Measurements from ENCODE around the gene BABAM2.
"Not testable (repeated sequence)": the region's sequence is repeated elsewhere in the genome, so short reads cannot be mapped to it uniquely, and the experiment has no call there.

Gene BABAM2

DNA sequence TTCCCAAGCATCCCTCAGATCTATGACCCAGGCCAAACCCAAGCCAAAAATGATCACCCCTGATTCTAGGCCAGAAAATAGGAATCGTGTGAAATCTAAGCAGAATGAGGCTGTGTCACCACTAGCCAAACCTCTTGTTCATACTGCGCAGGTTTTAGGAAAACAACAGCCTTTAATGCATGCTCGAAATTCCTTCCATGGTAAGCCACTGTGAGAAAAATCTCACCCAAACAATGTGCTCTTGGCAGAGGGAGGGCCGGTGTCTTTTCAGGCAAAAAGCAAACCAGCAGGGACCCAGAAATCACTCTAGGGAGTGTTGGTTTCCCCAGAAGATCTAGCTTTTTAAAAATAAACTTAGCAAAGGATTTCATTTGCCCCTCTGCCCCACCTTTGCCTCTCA is 430.9 kb downstream of the BABAM2 start:
- no peak for DNase-seq

DNA sequence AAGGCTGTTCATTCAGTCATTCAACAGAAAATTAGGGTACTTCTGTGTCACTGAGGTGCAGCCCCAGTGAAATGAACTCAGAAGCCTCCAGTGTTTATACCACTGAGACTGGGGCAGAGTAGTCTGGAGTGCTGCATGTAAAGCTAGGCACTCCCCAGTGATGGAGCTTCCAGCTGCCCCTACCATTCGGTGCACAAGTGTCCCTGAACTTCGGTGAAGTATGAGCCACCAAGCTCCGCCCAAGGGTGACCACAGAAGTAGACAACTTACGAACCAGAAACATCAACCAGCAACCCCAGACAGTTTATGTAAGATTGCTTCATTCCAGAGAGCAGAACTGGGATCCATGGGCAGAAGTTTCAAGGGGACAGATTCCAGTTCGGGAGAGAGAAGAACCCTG is 431.5 kb downstream of the BABAM2 start:
- no peak for DNase-seq

DNA sequence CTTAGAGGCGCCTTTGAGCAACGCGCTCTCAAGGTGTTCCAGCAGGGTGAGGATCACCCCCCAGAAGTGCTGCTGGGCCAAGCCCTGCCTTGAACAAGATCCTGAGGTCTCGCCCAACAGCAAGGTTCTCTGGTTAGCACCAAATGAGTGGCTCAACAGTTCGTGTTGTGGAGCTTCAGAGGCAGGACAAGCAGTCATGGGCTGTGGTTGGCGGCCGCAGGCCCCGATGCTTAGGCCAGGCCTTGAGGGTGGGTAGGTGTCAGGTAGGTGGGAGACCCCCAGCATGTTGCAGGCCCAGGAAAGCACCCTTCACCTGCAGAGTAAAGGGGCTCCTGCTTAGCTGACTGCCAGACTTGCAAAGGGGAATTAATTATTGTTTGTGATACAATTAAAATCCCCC is 431.9 kb downstream of the BABAM2 start:
- no peak for DNase-seq

DNA sequence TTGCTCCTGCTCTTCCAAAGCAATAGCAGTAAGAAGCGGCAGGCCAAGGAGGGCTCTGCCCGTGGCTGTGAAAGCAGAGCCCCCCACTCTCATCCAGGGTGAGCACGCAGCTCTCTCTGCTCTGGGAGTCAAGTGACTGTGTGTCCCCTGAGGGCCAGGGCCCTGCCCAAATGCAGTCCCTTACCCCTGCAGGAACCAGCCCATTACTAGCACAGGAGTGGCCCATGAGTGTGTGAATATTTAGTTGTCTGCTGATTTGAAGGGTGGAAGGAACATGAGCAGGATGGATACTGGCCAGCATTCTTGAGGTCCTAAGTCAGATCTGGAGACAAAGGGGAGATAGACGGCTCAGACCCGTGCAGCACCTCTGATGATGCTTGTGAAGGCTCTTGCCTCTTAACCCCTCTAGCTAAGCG is 432.5 kb downstream of the BABAM2 start:
- DNase-seq = no peak

DNA sequence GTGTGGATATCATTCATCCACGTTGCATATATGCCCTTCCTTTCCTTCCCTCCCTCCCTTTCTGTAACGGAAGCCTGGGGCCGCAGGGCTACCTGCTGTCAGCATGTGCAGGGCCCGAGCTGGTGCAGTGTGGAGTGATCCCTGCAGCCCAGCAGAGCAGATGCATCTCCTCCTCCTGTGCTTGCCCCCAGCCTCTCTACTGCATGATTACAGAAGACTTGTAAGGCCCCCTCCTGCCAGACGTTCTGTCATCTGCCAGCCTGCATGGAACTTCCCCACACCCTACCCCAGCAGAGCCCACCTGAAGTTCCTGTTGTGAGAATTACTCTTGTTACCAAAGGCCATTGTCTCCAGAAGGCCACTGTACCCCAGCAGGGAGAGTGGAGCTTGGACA is 434.6 kb downstream of the BABAM2 start:
- DNase-seq = no peak

DNA sequence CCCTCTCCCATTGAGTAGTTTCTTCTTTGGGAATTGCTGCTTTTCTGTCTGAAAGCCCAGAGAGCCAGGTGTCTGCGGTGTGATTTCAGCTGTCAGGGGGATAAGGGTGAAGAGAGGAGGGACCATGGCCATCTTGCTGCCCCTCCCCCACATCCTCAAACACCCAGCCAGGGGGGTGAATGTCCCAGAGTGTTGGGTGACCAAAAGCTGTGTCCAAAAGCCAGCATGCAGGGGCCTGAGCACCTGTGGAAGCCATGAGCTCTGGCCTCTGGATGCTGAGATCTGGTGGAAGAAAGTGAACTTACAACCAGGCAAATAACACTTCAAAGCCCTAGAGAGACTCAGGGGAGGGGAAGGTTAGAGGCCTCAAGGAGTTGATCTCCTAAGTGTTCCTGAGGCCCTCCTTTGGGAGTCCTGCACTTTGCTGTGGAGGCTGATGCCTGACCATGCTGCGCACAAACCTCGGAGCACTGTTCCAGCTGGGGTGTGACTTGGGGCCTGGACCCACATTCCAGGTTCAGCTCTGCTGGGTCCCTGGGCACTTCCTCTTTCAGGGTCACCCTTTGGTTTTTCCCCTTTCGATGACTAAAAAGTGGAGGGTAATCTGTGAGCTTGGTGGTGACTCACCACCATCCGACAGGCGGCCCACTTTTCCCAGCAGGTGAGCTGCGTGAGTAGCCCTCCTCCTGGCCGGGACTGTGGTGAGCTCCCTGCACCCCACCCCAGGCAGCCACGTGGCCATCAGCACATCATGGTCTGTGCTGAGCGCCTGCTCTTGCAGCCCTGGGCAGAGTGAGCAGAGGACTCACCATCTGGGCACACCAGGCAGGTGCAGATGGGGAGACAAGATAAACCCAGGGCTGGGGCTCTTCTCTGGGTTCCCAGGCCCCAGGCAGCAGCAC is 435.3 kb downstream of the BABAM2 start:
- DNase-seq = no peak

DNA sequence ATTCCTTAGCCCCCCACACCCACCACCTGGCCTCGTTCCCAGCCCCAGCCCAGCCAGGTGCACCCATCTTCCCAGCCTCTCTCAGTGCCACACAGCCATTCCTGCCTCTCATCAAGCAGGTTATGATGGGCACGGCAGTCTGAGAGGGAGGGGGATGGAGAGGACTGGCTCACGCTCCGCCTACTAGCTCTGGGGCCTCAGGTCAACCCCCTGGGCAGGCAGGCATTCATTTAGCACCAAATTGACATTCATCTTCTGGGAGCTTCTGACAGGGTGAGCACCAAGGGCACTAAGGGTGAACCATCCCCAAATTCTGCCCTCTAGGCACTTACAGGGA is 435.9 kb downstream of the BABAM2 start:
- no peak for DNase-seq

DNA sequence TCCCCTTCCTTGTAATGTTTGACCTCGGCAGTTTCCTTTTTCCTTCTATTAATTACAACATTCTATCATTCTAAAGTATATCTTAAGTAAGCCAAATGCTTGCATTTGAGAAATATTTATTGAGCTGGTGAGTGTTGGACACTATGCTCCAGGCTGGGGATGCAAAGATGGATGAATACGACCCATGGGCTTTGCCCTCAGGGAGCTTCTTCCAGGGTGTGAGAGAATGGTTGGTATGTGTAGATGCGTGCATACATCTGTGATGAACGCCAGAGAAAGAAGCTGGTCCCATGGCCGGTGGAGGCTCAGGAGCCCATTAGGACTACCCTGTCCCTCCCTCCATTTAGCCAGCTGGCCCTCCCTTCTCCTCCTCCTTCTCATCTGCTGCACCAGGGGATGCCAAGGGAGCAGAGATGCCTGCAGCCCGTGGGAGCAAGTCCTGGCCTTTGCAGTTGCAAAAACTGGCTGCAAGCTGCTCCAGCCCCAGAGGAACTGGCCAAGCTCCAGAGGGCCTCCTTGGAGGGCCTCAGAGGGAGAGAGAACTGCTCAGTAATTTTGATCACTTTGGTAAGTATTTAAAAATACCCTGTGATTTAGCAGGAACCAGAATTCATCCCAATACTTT is 436.5 kb downstream of the BABAM2 start:
- DNase-seq = no peak

DNA sequence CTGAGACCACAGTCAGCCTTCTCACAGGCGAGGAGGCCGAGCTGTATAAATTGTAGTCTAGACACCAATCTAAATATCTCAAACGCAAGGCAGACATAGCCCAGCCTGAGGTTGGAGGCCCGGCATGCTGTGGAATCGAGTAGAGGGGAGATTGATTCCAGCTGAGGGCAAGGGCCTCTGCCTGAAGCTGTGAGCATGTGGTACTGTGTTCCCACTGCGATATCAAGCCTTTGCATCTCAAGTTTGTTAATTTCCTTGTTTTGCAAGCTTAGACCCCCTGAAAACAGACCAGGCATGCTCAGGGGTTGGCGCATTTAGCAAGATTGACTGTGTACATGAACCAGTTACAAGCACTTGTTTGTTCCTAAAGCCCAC is 437.0 kb downstream of the BABAM2 start:
- no peak for DNase-seq

DNA sequence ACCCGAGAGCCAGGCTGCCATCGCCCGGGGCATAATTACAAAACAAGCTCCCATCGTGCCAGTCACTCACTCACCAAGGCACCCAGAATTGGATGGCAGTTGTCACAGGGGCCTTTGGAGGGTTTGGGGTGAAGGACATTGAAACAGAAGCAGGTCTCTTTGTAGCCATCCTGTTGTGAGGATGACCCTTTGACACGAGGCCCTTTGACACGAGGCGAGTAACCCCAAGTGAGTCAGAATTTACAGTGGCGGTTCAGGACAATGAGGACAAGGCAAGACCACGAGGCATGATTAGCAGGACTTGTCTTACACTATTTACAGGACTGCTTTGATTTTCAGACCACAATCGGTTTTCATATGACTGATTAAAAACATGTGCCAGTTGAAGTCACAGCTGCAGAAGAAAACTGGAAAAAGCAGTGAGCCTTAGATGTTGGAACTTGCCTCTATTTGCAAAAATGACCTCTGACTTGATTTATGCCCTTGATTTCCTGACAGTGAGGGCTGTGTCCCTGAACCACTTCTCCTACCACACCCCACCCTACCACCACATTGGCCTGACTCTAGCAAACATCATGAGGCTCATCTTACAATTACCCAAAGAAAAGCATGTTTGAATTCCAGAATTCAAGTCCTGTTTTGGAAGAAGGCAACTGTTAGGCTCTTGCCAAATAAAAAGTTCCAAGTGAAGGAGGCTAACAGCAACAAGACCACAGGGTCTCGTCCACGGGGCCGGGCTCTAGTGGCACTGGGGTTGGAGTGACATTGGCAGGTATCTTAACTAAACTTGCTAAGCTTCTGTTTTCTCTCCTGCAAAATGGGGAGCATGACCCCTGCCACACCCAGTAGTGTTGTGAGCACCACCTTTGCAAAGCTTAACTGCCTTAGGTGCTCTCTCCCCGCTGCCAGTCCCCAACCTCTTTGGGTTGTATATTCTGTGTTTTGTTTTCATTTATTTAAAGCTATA is 437.7 kb downstream of the BABAM2 start:
- DNase-seq = no peak

DNA sequence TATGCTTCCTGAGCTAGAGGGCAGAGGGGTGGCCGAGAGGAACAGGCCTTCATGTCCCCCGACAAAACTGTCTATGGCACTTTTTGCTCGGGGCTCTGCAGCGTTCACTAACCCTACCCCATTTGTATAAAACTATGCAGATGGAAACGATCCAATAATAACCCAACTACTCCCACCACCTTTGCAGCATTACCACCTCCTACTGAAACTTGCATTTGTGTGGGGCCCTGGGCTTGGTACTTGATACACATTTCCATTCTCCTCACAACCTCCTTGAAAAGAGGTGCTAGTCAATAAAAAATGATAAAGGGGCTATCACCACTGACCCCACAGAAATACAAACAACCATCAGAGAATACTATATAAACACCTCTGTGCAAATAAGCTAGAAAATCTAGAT is 438.7 kb downstream of the BABAM2 start:
- no peak for DNase-seq

DNA sequence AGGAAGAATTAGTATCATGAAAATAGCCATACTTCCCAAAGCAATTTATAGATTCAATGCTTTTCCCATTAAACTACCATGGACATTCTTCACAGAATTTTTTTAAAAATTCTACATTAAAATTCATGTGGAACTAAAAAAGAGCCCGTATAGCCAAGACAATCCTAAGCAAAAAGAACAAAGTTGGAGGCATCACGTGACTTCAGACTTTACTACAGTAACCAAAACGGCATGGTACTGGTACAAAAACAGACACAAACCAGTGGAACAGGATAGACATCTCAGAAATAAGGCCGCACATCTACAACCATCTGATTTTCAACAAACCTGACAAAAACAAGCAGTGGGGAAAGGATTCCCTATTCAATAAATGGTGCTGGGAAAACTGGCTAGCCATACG is 440.2 kb downstream of the BABAM2 start:
- not testable (repeated sequence) for DNase-seq

DNA sequence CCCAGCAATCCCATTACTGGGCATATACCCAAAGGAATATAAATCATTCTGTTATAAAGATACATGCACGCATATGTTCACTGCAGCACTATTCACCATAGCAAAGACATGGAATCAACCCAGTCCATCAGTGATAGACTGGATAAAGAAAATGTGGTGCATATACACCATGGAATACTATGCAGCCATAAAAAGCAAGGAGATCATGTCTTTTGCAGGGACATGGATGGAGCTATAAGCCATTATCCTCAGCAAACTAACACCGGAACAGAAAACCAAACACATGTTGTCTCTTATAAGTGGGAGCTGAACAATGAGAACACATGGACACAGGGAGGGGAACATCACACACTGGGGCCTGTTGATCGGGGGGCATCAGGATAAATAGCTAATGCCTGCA is 441.3 kb downstream of the BABAM2 start:
- DNase-seq = not testable (repeated sequence)

DNA sequence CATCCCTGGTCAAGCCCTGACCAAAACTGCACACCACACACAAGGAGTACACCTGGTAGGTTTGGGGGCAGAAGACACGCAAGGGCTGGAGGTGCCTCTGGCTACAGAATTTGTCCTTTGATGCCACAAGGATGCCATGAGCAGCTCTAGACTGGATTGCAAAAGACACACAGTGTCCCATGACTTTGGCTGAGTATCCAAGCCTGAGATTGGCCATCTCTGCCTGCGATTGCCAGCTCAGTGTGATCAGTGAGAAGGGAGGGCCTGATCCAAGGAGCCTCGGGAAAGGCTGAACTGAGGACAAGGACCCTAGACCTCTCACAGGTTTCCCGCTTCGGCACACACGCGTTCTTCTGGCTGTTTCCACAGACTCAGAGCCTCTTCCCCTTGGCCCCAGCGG is 442.2 kb downstream of the BABAM2 start:
- no peak for DNase-seq

DNA sequence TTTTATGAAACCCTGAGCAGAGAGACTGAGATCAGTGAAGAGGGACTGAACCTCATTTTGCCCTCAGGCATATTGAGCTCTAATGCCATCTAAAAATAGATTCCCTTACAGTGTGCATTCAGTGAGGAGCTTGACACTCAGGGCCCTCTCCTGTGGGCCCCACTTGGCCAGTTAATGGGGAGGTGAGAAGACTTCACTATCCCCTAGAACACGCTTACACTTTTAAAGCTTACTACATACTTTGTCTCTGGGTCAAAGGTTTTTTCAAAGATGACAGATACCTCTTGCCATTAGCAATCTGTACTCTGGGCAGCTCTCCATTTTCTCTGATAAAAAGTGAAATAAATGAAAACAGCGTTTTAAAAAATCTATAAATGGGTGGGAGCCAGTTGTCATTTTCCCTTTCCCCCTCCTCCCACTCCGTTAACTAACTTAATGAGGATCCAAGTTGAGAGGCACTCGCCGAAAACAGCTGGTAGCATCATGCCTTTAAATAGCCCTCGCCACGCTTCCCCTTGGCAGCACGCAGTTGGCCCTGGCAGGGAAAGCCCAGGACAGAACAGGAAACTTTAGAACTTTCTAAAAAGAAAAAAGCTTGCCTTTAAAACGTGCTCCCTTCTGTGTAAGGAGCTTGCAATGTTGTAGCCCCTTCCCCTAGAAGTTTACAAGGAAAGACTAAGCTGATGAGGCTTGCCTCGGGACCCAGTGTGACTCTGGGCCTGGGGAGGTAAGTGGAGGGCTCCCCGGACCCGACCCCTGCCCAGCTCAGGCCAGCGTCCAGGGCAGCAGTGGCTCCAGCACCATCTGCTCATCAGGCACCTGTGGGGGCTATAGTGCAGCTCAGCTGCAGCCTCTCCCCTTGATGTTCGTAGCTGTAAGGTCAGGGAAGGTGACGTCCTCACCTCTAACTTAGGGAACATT is 443.3 kb downstream of the BABAM2 start:
- no peak for DNase-seq

DNA sequence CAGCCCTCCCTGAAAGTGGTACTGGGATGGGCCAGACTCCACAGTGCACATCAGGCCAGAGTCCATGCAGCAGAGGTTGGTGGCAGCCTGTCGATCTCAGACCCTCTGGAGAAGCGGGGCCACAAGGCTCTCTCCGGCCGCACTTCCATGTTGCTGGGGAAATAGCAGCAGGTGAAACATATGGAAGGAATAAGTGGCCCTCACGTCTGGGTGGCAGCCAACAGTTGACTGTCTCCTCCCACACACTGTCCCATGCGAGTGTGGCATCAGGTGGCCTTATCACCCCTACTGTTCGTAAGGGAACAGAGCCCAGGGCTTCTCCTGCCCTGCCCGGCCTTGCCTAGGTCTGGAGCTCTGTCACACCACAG is 444.0 kb downstream of the BABAM2 start:
- no peak for DNase-seq

DNA sequence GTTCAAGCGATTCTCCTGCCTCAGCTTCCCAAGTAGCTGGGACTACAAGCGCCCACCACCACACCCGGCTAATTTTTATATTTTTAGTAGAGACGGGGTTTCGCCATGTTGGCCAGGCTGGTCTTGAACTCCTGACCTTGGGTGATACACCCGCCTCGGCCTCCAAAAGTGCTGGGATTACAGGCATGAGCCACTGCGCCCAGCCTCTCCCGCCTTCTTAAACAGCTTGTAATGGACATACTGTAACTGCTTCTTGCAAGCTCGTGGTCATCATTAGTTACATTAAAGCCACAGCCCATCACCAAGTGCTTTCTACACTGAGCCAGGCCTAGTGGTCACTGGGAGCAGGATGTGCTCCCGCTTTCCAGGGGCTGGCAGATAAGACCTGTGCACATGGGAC is 444.7 kb downstream of the BABAM2 start:
- DNase-seq = not testable (repeated sequence)

DNA sequence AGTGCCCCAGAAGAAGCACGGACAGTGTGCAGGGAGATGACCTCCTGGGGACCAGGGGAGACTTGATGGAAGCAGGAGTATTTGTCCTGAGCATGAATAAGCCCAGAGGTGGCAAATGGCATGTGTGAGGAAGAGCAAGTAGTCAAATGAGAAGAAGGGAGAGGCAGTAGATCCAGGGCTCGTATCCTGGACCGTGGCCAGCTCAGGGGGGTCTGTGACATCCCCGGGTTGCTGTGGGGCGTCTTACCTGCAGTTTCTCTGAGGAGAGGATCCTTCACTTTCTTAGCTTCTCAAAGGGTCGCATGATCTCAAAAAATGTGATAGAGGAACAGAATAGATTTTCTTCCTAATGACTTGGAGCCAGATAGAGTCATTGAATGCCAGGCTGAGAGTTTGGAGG is 445.1 kb downstream of the BABAM2 start:
- DNase-seq = no peak

DNA sequence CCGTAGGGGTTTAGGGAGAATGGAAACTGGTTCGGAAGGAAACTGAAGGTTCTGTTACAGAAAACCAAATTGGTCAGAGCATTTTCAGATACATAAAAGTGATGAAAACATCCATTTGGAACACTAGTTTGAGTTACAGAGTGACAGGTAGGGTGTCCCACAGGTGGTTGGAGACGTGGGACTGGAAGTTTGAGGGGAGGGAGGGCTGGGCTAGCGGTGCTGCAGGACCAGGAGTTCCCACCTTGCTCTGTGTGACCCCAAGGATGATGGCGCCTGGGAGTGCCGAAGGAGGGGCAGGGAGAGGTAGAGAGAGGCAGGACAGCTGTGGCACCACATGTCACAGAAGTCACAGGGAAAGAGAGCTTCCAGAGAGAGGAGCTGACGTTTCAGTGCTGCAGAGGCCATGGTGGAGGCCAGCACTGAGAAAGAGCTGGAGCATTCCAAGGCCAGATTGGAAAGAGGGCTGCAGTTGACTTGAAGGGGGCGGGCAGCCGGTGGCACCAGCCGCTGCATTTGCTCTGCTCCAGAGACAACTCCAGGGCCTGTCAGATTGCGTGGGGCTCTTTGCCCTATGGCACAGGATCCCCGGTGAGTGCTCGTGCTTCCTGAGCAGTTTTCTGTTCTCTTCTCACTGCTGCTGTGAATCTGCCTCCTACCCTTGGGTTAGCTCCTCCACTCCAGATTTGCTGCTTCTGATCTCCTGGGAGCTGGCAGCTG is 445.9 kb downstream of the BABAM2 start:
- DNase-seq = no peak

DNA sequence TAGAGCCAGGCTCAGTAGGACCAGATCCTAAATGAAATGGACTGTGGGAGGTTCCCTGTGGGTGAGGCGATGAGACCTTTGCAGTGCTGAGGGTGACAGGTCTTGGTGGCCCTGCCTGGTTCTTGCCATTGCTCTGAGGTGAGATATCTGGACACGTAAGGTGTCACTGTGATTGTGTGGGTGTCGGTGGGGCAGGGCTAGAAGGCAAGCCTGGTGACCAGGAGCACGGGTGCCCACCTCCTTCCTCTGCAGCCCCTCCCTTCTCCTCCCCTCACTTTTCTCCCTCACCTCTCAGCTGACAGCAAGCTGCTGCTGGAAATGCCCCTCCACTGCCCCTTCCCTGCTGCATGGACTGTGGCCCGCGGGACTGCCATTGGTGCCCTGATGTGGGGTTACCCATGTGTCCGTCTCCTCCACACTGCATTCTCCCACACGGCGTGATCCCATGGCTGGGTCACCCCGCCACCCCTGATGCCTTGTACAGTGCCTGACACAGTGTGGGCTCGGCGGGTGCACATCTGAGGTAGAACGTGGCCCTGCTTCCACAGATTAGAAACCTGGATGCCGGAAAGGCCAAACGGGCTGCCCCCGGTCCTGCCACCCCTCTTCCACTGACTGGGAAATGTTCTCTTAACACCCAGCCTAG is 446.6 kb downstream of the BABAM2 start:
- DNase-seq = no peak

All from NCI-H187 (cell line).